Activated CD4-positive, alpha-beta T cell treated with anti-CD3 and anti-CD28 coated beads for 1 hour (primary cell): ENCODE data around the gene DGKB.

Experiments
- DNase-seq: peaks from one replicate; pipeline ENCODE4 v3.0.0-alpha.2; 2020

Gene DGKB

DNA sequence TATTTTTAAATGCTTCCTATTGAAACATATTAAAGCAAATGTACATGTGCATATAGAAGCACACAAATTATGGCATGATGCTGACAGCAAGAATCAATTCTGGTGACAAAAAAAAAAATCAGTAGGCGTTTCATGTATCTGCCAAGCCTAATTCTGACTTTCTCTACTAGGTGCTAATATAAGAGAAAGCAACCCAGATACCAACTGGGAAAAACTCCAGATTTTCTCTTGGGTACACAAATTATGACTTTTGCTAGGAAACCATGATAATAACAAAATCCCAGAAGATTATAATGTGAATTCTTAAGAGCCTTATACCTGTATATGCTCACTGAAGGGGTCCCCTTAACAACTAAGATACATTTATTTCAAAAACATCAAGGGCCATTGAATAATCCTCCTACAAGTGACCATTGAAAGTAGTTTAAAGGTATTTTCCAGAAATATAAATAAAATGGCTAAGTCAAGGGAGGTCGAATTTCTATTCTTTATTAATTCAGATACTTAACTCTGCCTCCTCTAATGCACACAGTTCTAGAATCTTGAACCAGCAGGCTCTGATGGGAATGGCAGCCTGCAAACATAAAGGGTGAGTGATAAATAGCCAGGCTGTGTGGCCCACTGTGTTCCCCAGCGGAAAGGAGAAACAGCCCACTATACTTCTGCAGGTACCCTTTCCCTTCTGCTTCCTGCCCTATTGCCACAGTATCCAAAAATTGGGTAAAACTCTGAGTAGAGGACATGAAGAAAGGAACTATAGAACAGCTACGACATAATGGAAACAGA is 84.5 kb downstream of the DGKB start:
- DNase-seq: no peak

DNA sequence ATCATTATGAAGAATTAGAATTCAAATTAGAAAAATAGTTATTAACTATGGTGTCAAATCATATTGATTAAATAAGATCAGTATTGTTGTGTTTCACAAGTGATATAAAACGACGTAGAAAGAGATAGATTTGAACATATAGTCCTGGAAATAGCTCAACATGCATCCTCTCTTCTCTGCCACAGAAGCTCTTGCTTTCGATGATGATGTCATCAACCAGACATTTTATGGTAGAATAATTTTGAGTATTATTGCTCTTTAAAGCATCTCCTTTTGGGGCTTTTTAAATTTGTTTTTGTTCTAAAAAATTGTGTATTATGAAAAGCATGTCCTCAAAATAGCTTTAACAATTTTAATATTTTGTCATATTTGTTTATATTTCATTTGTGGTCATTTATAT is 95.0 kb downstream of the DGKB start:
- no peak for DNase-seq

DNA sequence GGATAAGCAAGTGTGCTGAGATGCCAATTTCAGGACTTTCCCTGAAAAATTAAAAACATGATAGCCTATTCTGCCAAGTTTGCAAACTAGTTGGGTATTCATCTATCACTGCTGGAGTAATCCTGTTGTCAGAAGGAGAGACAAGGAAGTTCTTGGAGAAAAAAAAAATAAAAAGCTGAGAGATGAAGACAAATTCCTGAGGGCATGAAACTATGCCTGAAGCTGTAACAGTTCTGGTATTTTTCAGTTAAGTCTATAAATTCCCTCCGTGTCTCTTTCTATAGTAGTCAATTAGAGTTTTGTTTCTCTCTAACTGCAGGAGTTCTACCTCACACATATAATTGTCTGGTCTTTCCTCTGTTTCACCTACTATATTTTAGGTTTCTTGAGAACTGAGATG is 95.7 kb downstream of the DGKB start:
- no peak for DNase-seq

DNA sequence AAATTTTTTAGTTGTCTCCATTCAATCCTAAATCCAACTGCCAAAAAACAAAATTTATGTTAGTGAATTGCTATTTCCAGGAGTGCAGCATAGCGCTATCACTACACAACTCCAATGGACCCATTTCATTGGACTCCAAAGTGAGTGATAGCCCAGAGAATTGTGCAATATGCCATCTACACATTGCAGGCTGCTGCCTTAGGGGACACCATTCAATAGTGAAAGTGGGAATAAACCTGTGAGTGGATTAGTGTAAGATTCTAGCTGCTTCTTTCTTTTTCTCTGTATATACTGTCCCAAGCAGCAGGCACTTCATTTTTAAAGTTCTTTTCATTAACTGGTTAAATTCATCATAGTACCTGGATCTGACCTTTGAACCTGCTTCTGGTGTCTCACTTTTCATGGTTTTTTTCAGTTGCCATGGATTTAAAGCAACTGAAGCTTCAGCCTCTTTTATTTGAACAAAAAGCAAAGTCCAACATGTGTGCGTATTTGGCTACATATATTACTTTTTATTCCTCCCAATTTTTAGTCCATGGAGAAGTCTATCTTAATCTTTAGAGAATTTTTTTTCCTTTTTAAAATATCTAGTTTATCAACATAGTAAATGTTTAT is 97.3 kb downstream of the DGKB start:
- DNase-seq: no peak

DNA sequence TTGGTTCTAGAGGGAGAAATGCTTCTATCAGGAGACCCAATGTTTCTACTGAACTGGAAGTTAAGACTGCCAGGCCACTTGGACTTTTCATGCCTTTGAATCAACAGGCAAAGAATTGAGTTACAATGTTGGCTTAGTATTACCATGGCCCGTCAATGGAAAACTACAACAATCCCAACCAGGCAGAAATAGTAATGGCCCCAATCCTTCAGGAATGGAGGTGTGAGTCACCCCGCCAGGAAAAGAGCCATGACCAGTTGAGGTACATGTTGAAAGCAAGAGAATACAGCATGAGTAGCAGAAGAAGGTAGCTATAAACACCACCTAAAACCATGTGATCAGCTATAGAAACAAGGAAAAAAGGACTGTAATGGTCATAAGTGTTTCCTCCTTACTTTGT is 101.9 kb downstream of the DGKB start:
- DNase-seq: no peak

DNA sequence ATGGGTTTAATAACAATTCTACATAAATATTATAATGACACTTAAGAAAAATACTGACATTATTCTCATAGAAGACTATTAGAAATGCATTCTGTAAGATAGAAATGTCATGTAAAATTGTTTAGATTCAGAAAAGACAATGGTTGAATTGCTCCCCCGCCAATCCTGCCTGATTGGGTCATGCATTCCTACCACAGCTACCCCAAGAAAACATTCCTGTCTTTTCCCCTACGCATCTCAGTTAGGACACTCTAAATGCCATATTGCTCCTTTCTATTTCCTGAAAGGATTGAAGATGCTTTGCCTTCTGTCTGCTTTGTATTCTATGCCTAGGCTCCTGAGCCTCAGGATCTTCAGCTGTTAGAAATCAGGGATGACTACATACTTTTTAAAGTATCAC is 109.4 kb downstream of the DGKB start:
- no peak for DNase-seq

DNA sequence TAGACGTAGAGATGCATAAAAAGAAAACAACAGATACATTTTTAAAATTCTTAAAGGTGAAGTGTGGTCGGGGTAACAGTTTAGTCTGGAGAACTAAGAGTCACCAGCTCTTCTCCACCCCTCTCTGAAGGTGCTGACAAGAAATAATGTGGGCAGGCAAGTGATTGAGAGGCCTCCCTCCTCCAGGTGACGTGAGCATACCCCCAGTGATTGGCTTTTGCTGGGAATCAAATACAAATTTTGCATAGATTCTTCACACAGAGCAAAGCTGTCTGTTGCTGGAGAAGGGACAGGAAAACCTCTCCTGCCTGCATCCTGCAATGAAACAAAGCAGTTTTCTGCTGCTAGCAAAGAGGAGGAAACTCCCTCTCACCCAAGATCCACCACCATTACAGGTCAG is 115.0 kb downstream of the DGKB start:
- DNase-seq: no peak

DNA sequence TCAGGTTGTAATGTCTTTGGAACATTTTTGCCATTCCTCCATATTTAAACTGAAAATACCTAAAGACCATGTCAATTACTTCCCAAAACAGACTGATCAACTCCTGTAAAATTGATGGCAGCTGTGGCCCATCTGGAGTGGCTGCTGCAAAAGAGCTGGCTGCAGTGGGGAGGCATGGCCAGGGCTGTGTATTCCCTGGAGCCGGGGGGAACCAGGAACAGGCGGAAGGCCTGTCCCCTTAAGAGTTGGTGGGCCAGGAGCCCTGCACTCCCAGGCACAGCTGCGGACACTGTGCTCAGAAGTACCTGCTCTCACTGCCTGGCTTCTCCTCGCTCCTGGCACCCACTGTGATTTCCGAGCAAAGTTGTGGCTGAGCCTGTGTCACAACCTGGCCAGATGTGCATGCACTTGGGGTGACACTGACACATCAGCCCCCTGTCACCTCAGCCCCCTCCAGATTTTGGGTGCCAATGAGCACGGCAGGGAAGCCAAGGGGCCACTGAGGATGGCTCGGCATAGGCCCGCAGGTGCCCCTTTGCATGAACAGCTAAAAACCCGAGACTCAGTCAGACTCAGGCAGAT is 116.1 kb downstream of the DGKB start:
- DNase-seq: no peak

DNA sequence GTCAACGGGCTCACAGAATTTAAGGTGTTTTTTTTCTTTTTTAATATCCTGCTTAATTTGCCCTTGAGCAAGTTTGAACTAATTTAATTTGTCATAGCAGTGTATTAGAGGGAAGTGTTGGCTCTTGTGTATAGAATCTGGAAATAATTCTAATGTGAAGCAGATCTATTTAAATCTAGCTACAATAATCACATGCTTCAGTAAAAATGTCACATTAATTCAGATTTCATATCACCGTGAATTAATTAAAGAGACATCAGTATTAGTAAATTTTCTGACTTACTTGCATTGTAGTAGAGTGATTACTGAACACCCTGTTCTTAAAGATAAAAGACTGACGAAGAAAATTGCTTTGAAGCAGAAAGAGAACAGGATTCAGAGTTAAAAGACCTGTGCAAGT is 124.7 kb downstream of the DGKB start:
- no peak for DNase-seq

DNA sequence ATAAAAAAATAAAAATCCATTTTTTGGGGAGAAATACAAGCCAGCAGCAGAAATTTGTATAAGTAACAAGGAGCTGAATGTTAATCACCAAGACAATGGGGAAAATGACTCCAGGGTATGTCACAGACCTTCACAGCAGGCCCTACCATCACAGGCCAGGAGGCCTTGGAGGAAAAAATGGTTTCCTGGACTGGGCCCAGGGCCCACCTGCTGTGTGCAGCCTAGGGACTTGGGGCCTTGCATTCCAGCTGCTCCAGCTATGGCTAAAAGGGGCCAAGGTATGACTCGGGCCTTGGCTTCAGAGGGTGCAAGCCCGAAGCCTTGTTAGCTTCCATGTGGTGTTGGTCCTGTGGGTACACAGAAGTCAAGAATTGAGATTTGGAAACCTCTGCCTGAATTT is 126.3 kb downstream of the DGKB start:
- DNase-seq: no peak

DNA sequence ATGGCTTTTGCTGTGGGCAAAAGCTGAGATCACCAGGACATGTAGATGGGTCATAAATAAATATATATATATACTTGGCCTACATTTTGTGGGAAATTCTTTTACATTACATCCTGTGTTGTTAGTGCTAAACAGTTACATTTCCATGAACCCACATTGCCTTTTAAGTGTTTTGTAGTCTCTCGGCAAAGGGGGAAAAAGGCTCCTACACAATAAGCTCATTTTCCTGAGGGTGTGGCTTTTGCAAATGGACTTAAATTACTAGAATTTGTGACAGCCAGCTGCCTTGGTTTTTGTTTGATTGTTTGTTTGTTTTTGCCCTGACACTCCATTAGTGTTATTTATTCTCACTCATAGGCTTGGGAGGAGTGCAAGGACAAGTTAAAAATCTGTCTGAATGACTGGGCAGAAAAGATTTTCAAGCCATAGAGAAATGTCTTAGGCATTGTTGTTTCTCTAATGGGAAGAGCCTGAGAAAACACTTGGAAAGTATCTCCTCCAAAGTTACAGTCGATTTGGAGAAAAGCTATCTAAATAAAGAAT is 128.8 kb downstream of the DGKB start:
- DNase-seq: no peak

DNA sequence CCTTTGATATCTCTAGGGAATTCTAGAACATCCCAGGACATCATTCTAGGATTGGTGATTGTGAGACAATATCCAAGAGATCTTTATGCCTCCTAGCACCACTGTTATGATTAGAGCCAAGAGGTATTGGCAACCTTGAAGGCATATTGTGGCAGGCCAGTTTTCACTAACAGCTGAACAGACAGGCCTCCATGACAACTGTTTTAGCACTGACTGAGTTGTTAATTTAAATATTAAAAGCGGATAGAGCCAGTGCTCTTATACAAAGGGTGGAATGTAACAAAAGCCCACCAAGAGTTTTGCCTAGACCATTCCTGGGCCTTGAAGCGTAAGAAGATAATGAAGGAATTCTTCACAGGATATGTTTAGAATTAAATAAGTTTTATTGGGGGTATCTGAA is 131.9 kb downstream of the DGKB start:
- no peak for DNase-seq

DNA sequence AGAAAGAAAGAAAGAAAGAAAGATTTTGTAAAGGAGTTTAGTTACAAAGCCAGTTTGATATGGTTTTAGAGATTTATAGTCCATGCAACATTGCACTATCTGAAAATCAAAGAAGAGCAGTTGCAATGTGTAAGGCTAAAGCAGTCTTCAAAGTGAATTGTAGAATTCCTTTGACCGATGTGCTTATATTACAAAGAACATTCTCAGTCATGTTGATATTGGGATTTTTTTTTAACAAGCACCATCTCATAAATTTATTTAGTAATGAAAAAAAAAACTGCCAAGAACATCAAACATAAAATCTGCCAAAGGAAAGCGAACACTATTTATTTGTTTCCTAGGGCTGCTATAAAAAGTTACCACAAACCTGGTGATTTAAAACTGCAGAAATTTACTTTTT is 133.3 kb downstream of the DGKB start:
- DNase-seq: no peak

DNA sequence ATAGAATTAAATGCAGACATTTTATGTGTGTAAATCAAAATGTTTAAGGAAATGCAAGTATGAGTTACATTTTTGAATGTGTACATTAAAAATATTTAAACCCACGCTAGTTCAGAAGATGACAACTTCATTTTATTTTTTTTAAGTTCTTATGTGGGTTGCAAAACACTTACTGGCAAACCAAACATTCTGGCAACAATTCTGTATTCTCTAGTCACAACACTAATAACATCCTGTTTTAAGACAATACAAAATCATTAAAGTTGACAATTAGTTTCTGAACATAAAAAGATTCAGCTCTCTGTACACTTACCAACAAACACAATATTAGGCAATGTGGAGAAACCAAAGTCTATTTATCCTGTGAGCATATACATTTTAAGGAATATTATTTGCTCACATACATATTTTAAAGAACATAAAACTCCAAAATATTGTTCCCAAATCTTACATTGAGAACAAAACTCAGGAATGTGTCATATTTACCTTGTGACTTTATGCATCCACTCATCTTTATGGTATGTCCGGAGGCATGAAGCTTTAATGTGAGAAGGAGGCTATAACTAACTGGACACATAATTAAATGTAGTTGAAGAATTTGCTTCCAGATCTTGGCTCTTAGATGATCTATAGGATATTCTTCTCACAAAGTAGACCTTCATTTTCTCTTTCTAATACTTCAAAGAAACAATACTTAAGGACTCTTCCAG is 134.7 kb downstream of the DGKB start:
- DNase-seq: no peak

DNA sequence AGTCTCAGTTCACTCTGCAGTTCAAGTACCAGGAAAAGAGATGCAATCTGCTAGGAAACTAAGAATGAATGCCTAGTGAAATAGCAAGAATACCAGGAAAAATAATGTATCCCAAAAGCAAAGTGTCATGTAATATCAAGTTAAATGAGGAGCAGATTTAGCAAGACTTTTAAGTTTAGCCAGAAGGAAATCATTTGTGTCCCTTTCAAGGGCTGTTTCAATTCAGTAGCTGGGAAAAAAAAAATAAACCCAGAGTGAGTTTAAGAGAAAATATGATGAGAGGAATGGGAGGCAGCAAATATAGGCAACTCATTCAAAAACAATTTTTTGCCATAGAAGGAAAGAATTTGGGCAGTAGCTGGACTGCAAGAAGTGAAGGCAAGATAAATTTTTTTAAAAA is 135.8 kb downstream of the DGKB start:
- DNase-seq: no peak

DNA sequence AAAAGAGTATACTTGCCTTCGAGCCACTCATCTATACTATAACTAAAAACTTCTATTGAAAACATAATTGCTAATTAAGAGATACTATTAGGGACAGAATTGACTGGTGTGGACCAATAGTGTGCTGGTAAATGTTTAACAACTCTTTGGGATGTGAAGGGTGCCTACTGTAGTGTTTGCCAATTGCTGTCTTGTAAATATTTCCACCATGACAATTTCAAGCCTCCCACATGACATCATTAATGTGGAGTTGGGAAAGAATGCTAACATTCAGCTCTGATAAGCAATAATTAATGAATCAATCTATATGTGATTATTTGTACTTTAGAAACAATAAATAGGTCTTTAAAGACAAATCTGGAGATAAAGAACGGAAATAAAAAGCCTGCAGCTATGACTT is 136.8 kb downstream of the DGKB start:
- DNase-seq: no peak

DNA sequence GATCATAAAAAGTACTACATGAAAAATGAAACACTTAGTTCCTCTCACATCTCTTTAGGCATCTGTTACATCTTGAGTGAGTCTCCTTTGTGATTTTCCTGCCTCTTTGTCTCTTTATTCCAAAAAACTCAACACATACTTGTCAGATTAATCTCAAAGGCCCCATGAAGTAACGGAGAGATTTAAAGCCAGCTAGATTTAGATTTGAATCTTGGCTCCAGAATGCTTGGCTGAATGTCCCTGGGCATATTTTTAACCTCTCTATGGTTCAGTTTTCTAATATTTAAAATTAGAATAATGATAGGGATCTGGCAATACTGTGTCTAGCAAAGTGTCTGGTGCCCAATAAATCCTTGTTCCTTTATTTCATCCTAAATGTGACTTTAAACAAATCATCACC is 140.0 kb downstream of the DGKB start:
- no peak for DNase-seq

DNA sequence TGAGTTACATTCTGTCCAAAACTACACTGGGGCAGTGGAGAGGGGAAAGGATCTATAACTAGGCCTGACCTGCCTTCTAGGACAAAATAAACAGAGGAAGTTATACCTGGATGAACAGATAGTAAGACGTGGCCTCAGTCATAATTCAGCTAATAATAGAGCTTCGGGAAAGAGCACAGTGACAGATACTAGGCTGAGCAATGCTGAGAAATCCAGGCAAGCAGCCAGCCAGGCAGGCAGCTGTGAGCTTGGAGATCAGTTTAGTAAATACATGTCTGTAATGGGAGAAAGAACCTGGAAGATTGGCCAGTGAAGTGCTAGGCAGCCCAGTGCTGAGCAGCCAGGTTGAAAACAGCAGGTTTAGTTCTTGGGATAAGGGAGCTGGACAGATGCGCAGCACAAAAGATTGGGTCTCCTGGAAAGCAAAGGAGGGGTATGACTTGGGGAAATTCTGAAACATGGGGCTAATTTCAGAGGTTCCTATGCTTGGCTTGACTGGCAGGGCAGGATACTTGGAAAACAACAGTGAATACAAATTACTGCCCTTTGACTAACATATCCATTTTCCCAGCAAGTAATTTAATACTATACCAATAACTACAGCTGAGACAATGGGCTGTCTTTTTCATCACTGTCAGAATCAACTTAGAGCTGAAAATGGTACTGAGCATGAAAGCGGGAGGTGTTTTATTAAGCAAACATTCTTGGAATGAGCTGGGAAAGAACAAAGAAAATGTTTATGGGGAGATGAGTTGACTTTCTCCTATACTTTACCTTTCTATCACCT is 140.8 kb downstream of the DGKB start:
- DNase-seq: no peak

DNA sequence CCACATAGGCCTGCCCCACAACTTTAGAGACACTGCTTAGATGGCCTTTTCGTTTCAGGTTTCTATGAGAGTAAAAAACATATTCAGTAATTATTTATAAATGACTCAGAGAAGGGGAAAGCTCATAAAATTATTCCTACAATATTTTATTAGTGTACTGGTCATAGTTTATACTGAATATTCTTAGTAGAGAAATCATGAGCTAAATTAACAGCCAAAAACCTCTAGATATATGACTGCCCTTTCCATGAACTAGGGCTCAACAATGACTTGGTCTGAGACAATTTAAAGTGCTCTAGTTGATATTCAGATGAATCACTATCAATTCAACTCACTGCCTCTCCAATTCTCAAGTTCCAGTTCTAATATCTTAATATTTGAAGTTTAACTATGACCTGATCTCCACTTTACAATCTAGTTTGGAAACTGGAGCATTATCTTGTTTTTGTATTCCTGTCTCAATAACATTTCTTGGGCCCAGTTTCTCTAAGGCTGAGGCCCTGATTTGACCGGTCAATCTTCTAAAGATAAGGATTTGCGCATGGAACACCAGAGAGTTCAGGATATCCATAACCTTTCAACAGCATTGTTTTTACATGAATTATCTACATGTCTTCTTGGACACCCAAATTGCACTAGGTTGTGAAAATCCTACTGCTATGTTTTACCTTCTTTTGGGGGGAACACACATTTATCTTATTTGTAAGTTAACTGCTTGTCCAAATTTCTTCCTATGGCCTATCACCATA is 141.6 kb downstream of the DGKB start:
- DNase-seq: no peak

DNA sequence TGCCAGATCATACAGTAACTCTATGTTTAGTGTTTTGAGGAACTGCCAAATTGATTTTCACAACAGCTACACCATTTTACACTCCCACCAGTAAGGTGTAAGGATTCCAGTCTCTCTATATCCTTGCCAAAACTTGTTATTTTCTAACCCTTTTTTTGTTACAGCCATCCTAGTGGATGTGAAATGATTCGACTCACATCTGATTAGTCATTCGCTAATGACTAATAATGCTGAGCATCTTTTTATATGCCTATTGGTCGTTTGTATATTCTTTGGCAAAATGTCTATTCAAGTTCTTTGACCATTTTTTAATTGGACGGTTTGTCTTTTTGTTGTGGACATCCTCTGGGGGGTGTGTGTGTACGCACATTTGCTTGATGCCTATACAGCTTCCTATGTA is 142.8 kb downstream of the DGKB start:
- DNase-seq: no peak

DNA sequence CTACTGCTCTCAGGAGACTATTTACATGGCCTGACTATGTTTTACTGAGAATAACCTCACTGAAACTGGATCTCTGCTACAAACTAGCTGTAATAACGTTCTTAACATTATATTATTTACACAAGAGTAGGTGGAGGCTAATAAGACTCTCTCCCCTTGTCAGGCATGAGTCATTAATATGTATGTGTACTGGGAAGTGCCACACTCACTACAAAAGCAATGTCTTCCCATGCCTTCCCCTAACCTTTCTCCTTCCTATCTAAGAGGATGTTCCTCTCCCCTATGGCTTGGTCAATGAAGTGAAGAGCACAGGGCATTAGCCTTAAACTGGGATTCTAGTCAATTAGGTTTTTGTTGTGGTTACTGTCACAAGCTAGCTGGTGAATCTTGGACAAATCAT is 147.9 kb downstream of the DGKB start:
- no peak for DNase-seq

DNA sequence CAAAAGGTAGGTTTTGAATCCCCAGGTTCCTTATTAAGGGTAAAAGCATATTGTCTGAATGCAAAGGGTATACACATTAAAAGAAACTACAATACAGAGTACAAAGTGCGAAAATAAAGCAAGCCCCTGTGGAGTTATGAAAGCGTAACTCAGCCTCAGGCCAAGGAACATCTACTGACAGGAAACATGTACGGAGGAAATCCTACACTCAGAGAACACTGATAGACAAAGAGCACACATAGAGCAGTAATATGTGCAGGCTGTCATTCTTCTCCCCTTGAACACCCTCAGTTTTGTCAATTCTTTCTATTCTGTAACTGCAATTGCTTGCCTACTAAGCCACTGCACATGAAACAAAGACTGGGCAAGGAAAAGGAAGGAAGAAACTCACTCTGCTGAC is 150.2 kb downstream of the DGKB start:
- DNase-seq: no peak
